ENCODE measurements around the gene GFOD1. TPM values are rescaled to one million over a fixed set of nuclear protein-coding genes. Genes with fewer than 3 reads are reported as not detected.

GFOD1 gene
- total and polyA plus RNA-seq, 10 of the 15 experiments (the other 5 are each of a cell fraction or from before 2014, with no cell fraction given) = 6.5 to 41.4 (median 16.0) TPM

- no peaks in the 10 kb centered on the region for H4K20me1 ChIP-seq (ENCODE audit: control insufficient read depth, insufficient read depth)
- peaks cover 0 to 7% of the 10 kb centered on the region in 2 experiments; a peak in 3 of 4 replicates for H3K36me3 ChIP-seq (ENCODE audit: control insufficient read depth in 2 of 2, insufficient read depth in 2 of 2, low read length in 1 of 2)
- intact Hi-C loops (cut with micrococcal nuclease; ENCODE audit: unreplicated experiment) (loop anchor here (5.0 kb wide), 1 partner anchor 40 kb away; no protein-coding TSS in a partner anchor), in situ Hi-C loops (cut with MboI) (loop anchor here (5.0 kb wide), 1 partner anchor 45 kb away; no protein-coding TSS in a partner anchor)
- H3K27me3 ChIP-seq (replicated peaks in 1 of 2; ENCODE audit: control insufficient read depth in 2 of 2, insufficient read depth in 2 of 2, low read length in 1 of 2) = no peaks in the 10 kb centered on the region
- peaks cover 70% of the 10 kb centered on the region for H3K4me1 ChIP-seq (ENCODE audit: control insufficient read depth, insufficient read depth, low read length)
- H2AFZ ChIP-seq (ENCODE audit: control insufficient read depth, low read depth, low read length) = no peak overlapping the region
- FAIRE-seq (no peak), DNase-seq (ENCODE audit: low read depth, low spot score) (peak; percentile 34), ATAC-seq (peak; percentile 24)
- POLR2A ChIA-PET = interaction anchor here (1.2 to 8.9 kb wide), 8 partner anchors 26 to 72 kb away, joined by 3 to 96 read pairs (median 36); partner anchors contain the start of gene GFOD1
- peak overlapping the region; percentile 86 for H3K9ac ChIP-seq (ENCODE audit: control insufficient read depth, insufficient read depth, low read length)
- BruUV-seq (replicated peaks) = no TSS peak
- SMC1A ChIA-PET (ENCODE audit: uncharacterized antibody, unreplicated experiment) = interaction anchor here (0.8 to 17.6 kb wide), 23 partner anchors 9 to 153 kb away, joined by 3 to 241 read pairs (median 4); partner anchors contain the start of genes GFOD1 and SIRT5
- WGBS (ENCODE audit: insufficient coverage, insufficient replicate concordance, low lambda C conversion rate, missing lambda C conversion rate) = 8% methylated on average over 8 of the region's 8 CpGs
- peak overlapping the region; percentile 99 for H3K27ac ChIP-seq (ENCODE audit: control insufficient read depth, insufficient read depth)
- CTCF ChIA-PET = interaction anchor here (1.1 to 9.6 kb wide), 13 partner anchors 28 to 148 kb away, joined by 3 to 113 read pairs (median 22); partner anchors contain the start of gene SIRT5
- peaks cover 70% of the 10 kb centered on the region for H3K79me2 ChIP-seq (ENCODE audit: control insufficient read depth, insufficient read depth, low read length)
- no peaks in the 10 kb centered on the region for H3K9me3 ChIP-seq (replicated peaks; ENCODE audit: control insufficient read depth, insufficient read depth, low read length)
- RAD21 ChIA-PET (ENCODE audit: unreplicated experiment) = interaction anchor here (0.6 to 10.4 kb wide), 20 partner anchors 18 to 358 kb away, joined by 3 to 193 read pairs (median 12); partner anchors contain the start of genes GFOD1, SIRT5 and TBC1D7
- H3K4me3 ChIP-seq = peak overlapping the region; percentile 22; the same call in 1 of the 2 replicates
- H3K4me2 ChIP-seq (ENCODE audit: control insufficient read depth, insufficient read depth) = peak overlapping the region; percentile 93
- TF ChIP-seq NFYB (IDR thresholded peaks at IDR 0.05; ENCODE audit: insufficient read depth, low read depth, low read length) (no peak), ZNF207 (IDR thresholded peaks at IDR 0.05; ENCODE audit: borderline replicate concordance) (no peak), CBX3 (IDR thresholded peaks at IDR 0.05; ENCODE audit: borderline replicate concordance, low read depth) (no peak), MEF2A (IDR thresholded peaks at IDR 0.05; ENCODE audit: insufficient read depth, low read depth, low read length) (no peak), RELA (IDR thresholded peaks at IDR 0.05; ENCODE audit: borderline replicate concordance, partially characterized antibody) (peak; percentile 11), EED (IDR thresholded peaks at IDR 0.05; ENCODE audit: low read depth) (no peak), KDM1A (IDR thresholded peaks at IDR 0.05; ENCODE audit: borderline replicate concordance) (no peak), ZSCAN29 (IDR thresholded peaks at IDR 0.05) (no peak), MTA3 (IDR thresholded peaks at IDR 0.05; ENCODE audit: borderline replicate concordance, low read length) (no peak), TARDBP (IDR thresholded peaks at IDR 0.05; ENCODE audit: borderline replicate concordance) (no peak), TAF1 (IDR thresholded peaks at IDR 0.05; ENCODE audit: borderline replicate concordance, low read depth, low read length) (0 out of 2 replicates have a peak, but pooled peaks have one; percentile 21), USF1 (IDR thresholded peaks at IDR 0.05; ENCODE audit: borderline replicate concordance, extremely low read length, insufficient read depth, low read depth, low read length) (no peak), ZNF384 (IDR thresholded peaks at IDR 0.05; ENCODE audit: borderline replicate concordance, low read depth, low read length) (no peak), SKIL (IDR thresholded peaks at IDR 0.05; ENCODE audit: low read depth, poor library complexity, severe bottlenecking) (no peak), BMI1 (IDR thresholded peaks at IDR 0.05; ENCODE audit: borderline replicate concordance) (no peak), GATAD2B (conservative IDR thresholded peaks at IDR 0.05; ENCODE audit: low read depth) (no peak)
- TF ChIP-seq, protein P1, sequence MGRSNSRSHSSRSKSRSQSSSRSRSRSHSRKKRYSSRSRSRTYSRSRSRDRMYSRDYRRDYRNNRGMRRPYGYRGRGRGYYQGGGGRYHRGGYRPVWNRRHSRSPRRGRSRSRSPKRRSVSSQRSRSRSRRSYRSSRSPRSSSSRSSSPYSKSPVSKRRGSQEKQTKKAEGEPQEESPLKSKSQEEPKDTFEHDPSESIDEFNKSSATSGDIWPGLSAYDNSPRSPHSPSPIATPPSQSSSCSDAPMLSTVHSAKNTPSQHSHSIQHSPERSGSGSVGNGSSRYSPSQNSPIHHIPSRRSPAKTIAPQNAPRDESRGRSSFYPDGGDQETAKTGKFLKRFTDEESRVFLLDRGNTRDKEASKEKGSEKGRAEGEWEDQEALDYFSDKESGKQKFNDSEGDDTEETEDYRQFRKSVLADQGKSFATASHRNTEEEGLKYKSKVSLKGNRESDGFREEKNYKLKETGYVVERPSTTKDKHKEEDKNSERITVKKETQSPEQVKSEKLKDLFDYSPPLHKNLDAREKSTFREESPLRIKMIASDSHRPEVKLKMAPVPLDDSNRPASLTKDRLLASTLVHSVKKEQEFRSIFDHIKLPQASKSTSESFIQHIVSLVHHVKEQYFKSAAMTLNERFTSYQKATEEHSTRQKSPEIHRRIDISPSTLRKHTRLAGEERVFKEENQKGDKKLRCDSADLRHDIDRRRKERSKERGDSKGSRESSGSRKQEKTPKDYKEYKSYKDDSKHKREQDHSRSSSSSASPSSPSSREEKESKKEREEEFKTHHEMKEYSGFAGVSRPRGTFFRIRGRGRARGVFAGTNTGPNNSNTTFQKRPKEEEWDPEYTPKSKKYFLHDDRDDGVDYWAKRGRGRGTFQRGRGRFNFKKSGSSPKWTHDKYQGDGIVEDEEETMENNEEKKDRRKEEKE (IDR thresholded peaks at IDR 0.05) = no peak
These were observed 60.1 kb downstream of the GFOD1 start for GRCh38 chr6:13427316-13427715.

All from GM12878 (cell line).